Measurements from ENCODE around the gene ZNF660.

DNA sequence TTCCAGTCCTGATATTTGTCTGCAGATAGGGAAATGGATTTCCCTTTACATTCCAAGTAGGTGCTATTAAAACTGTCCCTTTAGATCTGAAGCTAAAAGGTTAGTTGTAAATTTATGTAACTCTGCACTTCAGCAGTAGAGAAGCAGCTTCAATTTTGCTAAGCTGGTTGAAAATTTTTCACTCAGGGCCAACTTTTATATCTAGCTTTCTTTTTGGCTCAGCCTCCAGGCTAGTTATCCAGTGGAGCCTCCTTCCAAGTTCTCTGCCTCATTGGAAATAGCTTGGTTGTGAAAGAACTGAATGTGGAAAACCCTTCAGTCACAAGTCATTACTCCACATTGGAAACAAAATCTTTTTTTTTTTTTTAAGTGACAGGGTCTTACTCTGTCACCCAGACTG is 8.2 kb upstream of the ZNF660 start:
- no peak for TF ChIP-seq RAD21 (IDR thresholded peaks at IDR 0.05; ENCODE audit: low read length)
- no peak for TF ChIP-seq FOSL2 (IDR thresholded peaks at IDR 0.05; ENCODE audit: borderline replicate concordance, low read depth)
- TF ChIP-seq, protein P1, sequence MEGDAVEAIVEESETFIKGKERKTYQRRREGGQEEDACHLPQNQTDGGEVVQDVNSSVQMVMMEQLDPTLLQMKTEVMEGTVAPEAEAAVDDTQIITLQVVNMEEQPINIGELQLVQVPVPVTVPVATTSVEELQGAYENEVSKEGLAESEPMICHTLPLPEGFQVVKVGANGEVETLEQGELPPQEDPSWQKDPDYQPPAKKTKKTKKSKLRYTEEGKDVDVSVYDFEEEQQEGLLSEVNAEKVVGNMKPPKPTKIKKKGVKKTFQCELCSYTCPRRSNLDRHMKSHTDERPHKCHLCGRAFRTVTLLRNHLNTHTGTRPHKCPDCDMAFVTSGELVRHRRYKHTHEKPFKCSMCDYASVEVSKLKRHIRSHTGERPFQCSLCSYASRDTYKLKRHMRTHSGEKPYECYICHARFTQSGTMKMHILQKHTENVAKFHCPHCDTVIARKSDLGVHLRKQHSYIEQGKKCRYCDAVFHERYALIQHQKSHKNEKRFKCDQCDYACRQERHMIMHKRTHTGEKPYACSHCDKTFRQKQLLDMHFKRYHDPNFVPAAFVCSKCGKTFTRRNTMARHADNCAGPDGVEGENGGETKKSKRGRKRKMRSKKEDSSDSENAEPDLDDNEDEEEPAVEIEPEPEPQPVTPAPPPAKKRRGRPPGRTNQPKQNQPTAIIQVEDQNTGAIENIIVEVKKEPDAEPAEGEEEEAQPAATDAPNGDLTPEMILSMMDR (IDR thresholded peaks at IDR 0.05), result no peak
- TF ChIP-seq FOXM1 (IDR thresholded peaks at IDR 0.05; ENCODE audit: low read depth), result no peak
- TF ChIP-seq, protein P2, sequence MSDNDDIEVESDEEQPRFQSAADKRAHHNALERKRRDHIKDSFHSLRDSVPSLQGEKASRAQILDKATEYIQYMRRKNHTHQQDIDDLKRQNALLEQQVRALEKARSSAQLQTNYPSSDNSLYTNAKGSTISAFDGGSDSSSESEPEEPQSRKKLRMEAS (IDR thresholded peaks at IDR 0.05; ENCODE audit: low read depth), result no peak
- TF ChIP-seq EP300 (IDR thresholded peaks at IDR 0.05; ENCODE audit: borderline replicate concordance in 1 of 2, low read depth in 1 of 2, low read length in 1 of 2), result no peak
- no peak for TF ChIP-seq TAF1 (IDR thresholded peaks at IDR 0.05; ENCODE audit: borderline replicate concordance, low read depth, low read length)
- TF ChIP-seq SIN3A (IDR thresholded peaks at IDR 0.05; ENCODE audit: borderline replicate concordance, low read depth, low read length), result no peak
